ENCODE measurements around the gene TANC1. TPM values are rescaled to one million over a fixed set of nuclear protein-coding genes. Genes with fewer than 3 reads are reported as not detected.

Gene TANC1
- polyA plus RNA-seq, 1 donor (not counting 4 experiments of a cell fraction or from before 2014, with no cell fraction given) = 33.5 TPM

DNA sequence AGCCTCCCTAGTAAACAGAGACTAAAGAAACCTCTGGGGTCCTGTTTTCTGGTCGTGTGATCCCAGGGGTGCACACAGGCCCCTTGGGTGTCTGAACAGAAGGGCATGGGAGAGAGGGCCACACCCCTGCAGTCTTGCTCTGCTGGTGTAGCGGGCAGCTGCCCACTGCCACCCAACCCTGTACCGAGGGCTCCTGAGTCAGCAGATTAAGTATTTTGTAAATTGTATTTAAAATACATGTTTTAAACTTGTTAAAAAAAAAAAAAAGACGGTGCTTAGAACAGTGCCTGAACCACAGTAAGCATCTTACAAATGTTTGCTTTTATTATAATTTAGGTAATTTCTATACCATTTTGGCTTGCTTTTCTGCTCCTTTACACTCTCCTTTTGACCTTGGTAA is 113.7 kb downstream of the TANC1 start:
- Histone ChIP-seq H3K79me2 (ENCODE audit: control insufficient read depth, insufficient read depth, low read length) (peaks cover 57% of the 10 kb centered on the region), H3K9me1 (ENCODE audit: control insufficient read depth, extremely low read depth, insufficient read depth, low read length) (no peaks in the 10 kb centered on the region), H3K27ac (ENCODE audit: control insufficient read depth, insufficient read depth, low read length) (no peak overlapping the region), H4K20me1 (ENCODE audit: control insufficient read depth, extremely low read depth, insufficient read depth, low read length) (no peaks in the 10 kb centered on the region), H3K4me2 (ENCODE audit: control insufficient read depth, extremely low read depth, insufficient read depth, low read depth, low read length) (no peak overlapping the region), H3K4me1 (ENCODE audit: control insufficient read depth, extremely low read depth, insufficient read depth, low read length) (peaks cover 11% of the 10 kb centered on the region), H3K27me3 (ENCODE audit: control insufficient read depth, extremely low read depth, insufficient read depth, low read length) (no peaks in the 10 kb centered on the region), H3K9me3 (ENCODE audit: control insufficient read depth, low read depth, low read length) (no peaks in the 10 kb centered on the region), H3K9ac (ENCODE audit: control insufficient read depth, extremely low read depth, insufficient read depth, low read length) (no peak overlapping the region), H3K4me3 (ENCODE audit: control insufficient read depth in 2 of 3, extremely low read depth in 1 of 3, insufficient read depth in 2 of 3, low read depth in 1 of 3, low read length in 3 of 3) (no peak overlapping the region), H3K36me3 (ENCODE audit: control insufficient read depth in 2 of 2, extremely low read depth in 1 of 2, insufficient read depth in 2 of 2, low read length in 2 of 2) (peaks cover 3 to 12% of the 10 kb centered on the region in 2 experiments), H2AFZ (ENCODE audit: control insufficient read depth, low read length) (no peak overlapping the region)
- dilution Hi-C loops (cut with MboI; ENCODE audit: extremely low pct_ligation_motif_present, low sequenced_read_pairs) = no loop called here
- FAIRE-seq = no peak
- DNase-seq (ENCODE audit: low read depth, low spot score) = no peak
- TF ChIP-seq EZH2 (IDR thresholded peaks at IDR 0.05; ENCODE audit: low read length) = no peak
- TF ChIP-seq, protein P1, sequence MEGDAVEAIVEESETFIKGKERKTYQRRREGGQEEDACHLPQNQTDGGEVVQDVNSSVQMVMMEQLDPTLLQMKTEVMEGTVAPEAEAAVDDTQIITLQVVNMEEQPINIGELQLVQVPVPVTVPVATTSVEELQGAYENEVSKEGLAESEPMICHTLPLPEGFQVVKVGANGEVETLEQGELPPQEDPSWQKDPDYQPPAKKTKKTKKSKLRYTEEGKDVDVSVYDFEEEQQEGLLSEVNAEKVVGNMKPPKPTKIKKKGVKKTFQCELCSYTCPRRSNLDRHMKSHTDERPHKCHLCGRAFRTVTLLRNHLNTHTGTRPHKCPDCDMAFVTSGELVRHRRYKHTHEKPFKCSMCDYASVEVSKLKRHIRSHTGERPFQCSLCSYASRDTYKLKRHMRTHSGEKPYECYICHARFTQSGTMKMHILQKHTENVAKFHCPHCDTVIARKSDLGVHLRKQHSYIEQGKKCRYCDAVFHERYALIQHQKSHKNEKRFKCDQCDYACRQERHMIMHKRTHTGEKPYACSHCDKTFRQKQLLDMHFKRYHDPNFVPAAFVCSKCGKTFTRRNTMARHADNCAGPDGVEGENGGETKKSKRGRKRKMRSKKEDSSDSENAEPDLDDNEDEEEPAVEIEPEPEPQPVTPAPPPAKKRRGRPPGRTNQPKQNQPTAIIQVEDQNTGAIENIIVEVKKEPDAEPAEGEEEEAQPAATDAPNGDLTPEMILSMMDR (optimal IDR thresholded peaks at IDR 0.05 in 1 of 3, IDR thresholded peaks at IDR 0.05 in 1 of 3, conservative IDR thresholded peaks at IDR 0.05 in 1 of 3; ENCODE audit: extremely low read depth in 1 of 3, insufficient read depth in 2 of 3, low read length in 3 of 3) = no peak

DNA sequence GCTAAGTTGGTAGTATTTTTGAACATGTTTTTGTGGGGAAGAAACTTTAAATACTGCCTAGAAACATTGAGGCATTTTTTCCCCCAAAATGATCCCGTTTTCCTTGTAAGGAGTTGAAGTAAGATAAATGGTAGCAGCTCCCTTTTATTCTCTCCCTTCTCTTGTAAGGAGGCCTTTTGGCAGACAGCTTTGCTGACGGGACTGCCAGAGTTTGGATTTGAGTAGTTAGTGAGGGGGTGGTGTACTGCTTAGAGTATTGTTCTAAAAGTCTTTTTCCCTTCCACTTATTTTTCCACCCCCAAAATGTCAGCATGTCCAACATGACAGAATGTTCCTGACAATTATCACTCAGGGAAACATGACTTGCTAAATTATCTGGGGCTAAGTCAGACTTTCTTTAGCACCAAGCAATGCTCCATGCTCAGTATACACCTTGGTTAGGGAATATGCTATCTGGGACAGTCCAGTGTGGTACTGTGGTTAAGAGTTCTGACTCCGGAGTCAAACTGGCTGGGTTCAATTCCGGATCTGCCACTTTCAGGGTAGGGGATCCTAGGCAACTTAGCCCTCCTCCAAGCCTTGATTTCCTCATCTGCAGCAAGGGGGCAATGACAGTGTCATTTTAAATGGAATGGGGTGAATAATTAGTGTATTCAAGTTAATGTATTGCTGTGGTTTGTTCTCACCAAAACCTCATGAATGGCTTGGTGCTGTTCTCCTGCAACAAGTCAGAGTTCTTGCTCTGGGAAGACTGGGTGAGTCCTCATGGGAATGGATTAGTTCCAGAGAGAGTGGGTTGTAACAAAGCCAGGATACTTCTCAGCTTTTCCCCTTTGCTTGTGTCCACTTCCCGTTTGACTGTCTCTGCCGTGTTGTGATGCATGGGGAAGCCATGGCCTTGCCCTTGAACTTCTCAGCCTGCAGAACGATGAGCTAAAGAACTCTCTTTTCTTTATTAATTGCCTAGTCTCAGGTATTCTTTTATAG is 116.2 kb downstream of the TANC1 start:
- H3K27ac ChIP-seq (ENCODE audit: control insufficient read depth, insufficient read depth, low read length) = no peak overlapping the region
- no peak overlapping the region for H3K4me3 ChIP-seq (ENCODE audit: control insufficient read depth in 2 of 3, extremely low read depth in 1 of 3, insufficient read depth in 2 of 3, low read depth in 1 of 3, low read length in 3 of 3)
- dilution Hi-C loops (cut with MboI; ENCODE audit: extremely low pct_ligation_motif_present, low sequenced_read_pairs) = no loop called here
- no peaks in the 10 kb centered on the region for H3K9me3 ChIP-seq (ENCODE audit: control insufficient read depth, low read depth, low read length)
- peaks cover 20% of the 10 kb centered on the region for H3K4me1 ChIP-seq (ENCODE audit: control insufficient read depth, extremely low read depth, insufficient read depth, low read length)
- TF ChIP-seq, protein P1 (optimal IDR thresholded peaks at IDR 0.05 in 1 of 3, IDR thresholded peaks at IDR 0.05 in 1 of 3, conservative IDR thresholded peaks at IDR 0.05 in 1 of 3; ENCODE audit: extremely low read depth in 1 of 3, insufficient read depth in 2 of 3, low read length in 3 of 3) = no peak
- no peak for TF ChIP-seq EZH2 (IDR thresholded peaks at IDR 0.05; ENCODE audit: low read length)
- no peaks in the 10 kb centered on the region for H3K27me3 ChIP-seq (ENCODE audit: control insufficient read depth, extremely low read depth, insufficient read depth, low read length)
- H3K79me2 ChIP-seq (ENCODE audit: control insufficient read depth, insufficient read depth, low read length) = peaks cover 58% of the 10 kb centered on the region
- no peak overlapping the region for H3K9ac ChIP-seq (ENCODE audit: control insufficient read depth, extremely low read depth, insufficient read depth, low read length)
- FAIRE-seq = no peak
- no peak for DNase-seq (ENCODE audit: low read depth, low spot score)
- no peak overlapping the region for H3K4me2 ChIP-seq (ENCODE audit: control insufficient read depth, extremely low read depth, insufficient read depth, low read depth, low read length)
- H3K9me1 ChIP-seq (ENCODE audit: control insufficient read depth, extremely low read depth, insufficient read depth, low read length) = peaks cover 4% of the 10 kb centered on the region
- H3K36me3 ChIP-seq (ENCODE audit: control insufficient read depth in 2 of 2, extremely low read depth in 1 of 2, insufficient read depth in 2 of 2, low read length in 2 of 2) = peaks cover 3 to 12% of the 10 kb centered on the region in 2 experiments
- H2AFZ ChIP-seq (ENCODE audit: control insufficient read depth, low read length) = no peak overlapping the region
- H4K20me1 ChIP-seq (ENCODE audit: control insufficient read depth, extremely low read depth, insufficient read depth, low read length) = no peaks in the 10 kb centered on the region
